Natural killer cell treated with Interleukin-12 subunit alpha and Interleukin-12 subunit beta and Interleukin-15 and Interleukin-18, amount 100 ng/mL, for 72 hours (primary cell): ENCODE measurements around the gene HPGD. TPM values are rescaled to one million over a fixed set of nuclear protein-coding genes. Genes with fewer than 3 reads are reported as not detected.

ENCODE experiments used
- ATAC-seq, 2 donors: fragments of 150-1000 bp; cut with Tn5 transposase in 1 of 2; sonication (Bioruptor Pico), chemical (Tn5 transposase) in 1 of 2; 2 replicates each; pipeline ENCODE4 v1.10.0; 2021
- DNase-seq: peaks from one replicate; pipeline ENCODE4 v3.0.0; 2022; ENCODE audit warnings: low spot score
- H3K27ac Mint-ChIP-seq, 2 donors: 1 replicate in 1 of 2; 2 replicates in 1 of 2; pipeline ENCODE4 v1.8.0; 2022; ENCODE audit warnings: mixed read lengths in 2 of 2, mild to moderate bottlenecking in 1 of 2, moderate library complexity in 1 of 2
- H3K27me3 Mint-ChIP-seq, 2 donors: 1 replicate in 1 of 2; 2 replicates in 1 of 2; pipeline ENCODE4 v1.8.0; 2022; ENCODE audit warnings: mixed read lengths in 2 of 2
- H3K36me3 Mint-ChIP-seq: one replicate; pipeline ENCODE4 v1.8.0; 2022; ENCODE audit warnings: mixed read lengths
- H3K4me1 Mint-ChIP-seq, 2 donors: 1 replicate in 1 of 2; 2 replicates in 1 of 2; pipeline ENCODE4 v1.8.0; 2022; ENCODE audit warnings: low read depth in 2 of 2, mixed read lengths in 2 of 2, mild to moderate bottlenecking in 1 of 2
- H3K4me3 Mint-ChIP-seq: one replicate; pipeline ENCODE4 v1.8.0; 2022; ENCODE audit warnings: mixed read lengths
- H3K9me3 Mint-ChIP-seq: 2 replicates; pipeline ENCODE4 v1.8.0; 2022; ENCODE audit warnings: mixed read lengths
- total RNA-seq, 2 donors: library from RNA; stranded (reverse); gene quantifications; one replicate each; pipeline ENCODE4 v1.2.3, GENCODE V29; 2022

The HPGD gene
- total RNA-seq, result 1 to 10 TPM; 7.3 to 8.2 TPM

GRCh38 chr4:174522183-174523024 lies at the start of gene HPGD:
TSS of gene HPGD (minus strand) at chr4:174522488. CDS start at chr4:174522451, 37 bp downstream.
- Mint-ChIP-seq H3K9me3 (no peaks in the 10 kb centered on the region), H3K4me3 (peak within 1 kb of the TSS; percentile 90), H3K27me3 (peaks cover 3 to 16% of the 10 kb centered on the region in 2 donors), H3K4me1 (peaks cover 12 to 23% of the 10 kb centered on the region in 2 donors), H3K27ac (peak within 1 kb of the TSS; percentile 74 to 91), H3K36me3 (no peaks in the 10 kb centered on the region)
- DNase-seq (peak; percentile 81), ATAC-seq (peak; percentile 94 to 95)

DNA sequence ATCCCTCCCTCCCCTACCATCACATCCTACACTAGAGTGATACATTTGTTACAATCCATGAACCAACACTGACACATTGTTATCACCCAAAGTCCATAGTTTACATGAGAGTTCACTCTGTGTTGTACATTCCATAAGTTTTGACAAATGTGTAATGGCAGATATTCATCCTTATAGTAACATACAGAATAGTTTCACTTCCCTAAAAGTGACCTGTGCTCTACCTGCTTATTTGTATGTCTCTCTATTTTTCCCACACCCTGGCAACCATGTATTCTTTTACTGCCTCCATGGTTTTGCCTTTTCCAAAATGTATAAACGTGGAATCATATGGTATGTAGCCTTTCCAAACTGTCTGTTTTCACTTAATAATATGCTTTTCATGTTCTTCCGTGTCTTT lies 42.2 kb upstream of the HPGD start:
- H3K27me3 Mint-ChIP-seq, result peaks cover 0 to 4% of the 10 kb centered on the region in 2 donors
- no peak overlapping the region for H3K4me3 Mint-ChIP-seq
- H3K36me3 Mint-ChIP-seq, result no peaks in the 10 kb centered on the region
- no peak overlapping the region for H3K27ac Mint-ChIP-seq
- no peak for DNase-seq
- no peaks in the 10 kb centered on the region for H3K4me1 Mint-ChIP-seq
- no peak for ATAC-seq
- no peaks in the 10 kb centered on the region for H3K9me3 Mint-ChIP-seq

DNA sequence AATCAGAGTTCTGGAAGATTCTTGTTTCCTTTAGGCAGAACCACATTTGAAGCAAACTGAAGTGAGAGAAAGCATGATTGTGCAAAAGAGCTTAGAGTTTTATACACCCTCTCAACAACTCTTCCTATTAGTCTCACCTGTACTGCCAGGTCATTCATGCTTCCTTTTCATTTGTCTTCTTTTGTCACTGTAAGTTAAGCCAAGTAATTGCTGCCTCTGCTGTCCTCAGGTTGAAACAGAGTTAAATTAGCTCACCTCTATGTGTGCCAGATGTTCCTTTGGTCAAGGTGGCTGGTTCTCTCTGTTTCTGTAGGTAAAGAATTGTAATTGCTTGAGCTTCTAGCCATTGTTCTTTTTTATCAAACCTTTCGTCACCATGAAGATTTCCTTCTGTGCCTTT lies 41.1 kb upstream of the HPGD start:
- ATAC-seq, result no peak
- Mint-ChIP-seq H3K4me3 (no peak overlapping the region), H3K27ac (no peak overlapping the region), H3K4me1 (no peaks in the 10 kb centered on the region), H3K36me3 (no peaks in the 10 kb centered on the region), H3K27me3 (peaks cover 0 to 4% of the 10 kb centered on the region in 2 donors), H3K9me3 (no peaks in the 10 kb centered on the region)
- DNase-seq, result no peak

DNA sequence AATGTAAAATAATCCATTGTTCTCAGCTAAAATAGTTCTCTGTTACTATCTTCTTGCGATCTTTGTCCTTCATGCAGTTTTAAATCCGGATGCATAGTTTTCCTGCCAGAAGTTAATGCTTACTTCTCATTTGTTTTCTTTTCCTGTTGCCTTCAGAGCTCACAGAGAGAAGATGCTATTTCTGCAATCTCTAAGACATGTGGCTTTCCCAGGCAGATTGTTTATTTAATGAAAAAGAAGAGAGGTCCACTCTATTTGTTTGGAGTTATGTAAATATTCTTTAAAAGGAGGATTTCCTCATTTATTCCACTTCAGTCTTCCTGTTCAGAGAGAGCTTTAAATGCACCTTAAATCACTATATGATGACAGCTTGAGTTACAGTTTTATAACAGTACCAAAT lies 39.3 kb upstream of the HPGD start:
- no peak overlapping the region for H3K27ac Mint-ChIP-seq
- H3K36me3 Mint-ChIP-seq, result no peaks in the 10 kb centered on the region
- H3K4me3 Mint-ChIP-seq, result no peak overlapping the region
- DNase-seq (no peak), ATAC-seq (no peak)
- no peaks in the 10 kb centered on the region for H3K9me3 Mint-ChIP-seq
- no peaks in the 10 kb centered on the region for H3K4me1 Mint-ChIP-seq
- peaks cover 0 to 4% of the 10 kb centered on the region in 2 donors for H3K27me3 Mint-ChIP-seq

GRCh38 chr4:174559894-174560293 lies 37.6 kb upstream of the HPGD start:
- Mint-ChIP-seq H3K4me3 (no peak overlapping the region), H3K27me3 (peaks cover 0 to 4% of the 10 kb centered on the region in 2 donors), H3K27ac (no peak overlapping the region), H3K36me3 (no peaks in the 10 kb centered on the region), H3K9me3 (no peaks in the 10 kb centered on the region), H3K4me1 (no peaks in the 10 kb centered on the region)
- no peak for ATAC-seq
- no peak for DNase-seq

- no peak overlapping the region for H3K4me3 Mint-ChIP-seq
- no peak for DNase-seq
- H3K27me3 Mint-ChIP-seq, result peaks cover 0 to 5% of the 10 kb centered on the region in 2 donors
- ATAC-seq, result no peak
- H3K36me3 Mint-ChIP-seq, result peaks cover 5% of the 10 kb centered on the region
- no peak overlapping the region for H3K27ac Mint-ChIP-seq
- H3K4me1 Mint-ChIP-seq, result no peaks in the 10 kb centered on the region
- H3K9me3 Mint-ChIP-seq, result peaks cover 5% of the 10 kb centered on the region
These were observed 33.7 kb upstream of the HPGD start for GRCh38 chr4:174555789-174556630.

- ATAC-seq, result no peak
- DNase-seq, result no peak
- H3K27me3 Mint-ChIP-seq, result peaks cover 0 to 8% of the 10 kb centered on the region in 2 donors
- H3K36me3 Mint-ChIP-seq, result peaks cover 5% of the 10 kb centered on the region
- no peak overlapping the region for H3K4me3 Mint-ChIP-seq
- H3K9me3 Mint-ChIP-seq, result peaks cover 5% of the 10 kb centered on the region
- no peak overlapping the region for H3K27ac Mint-ChIP-seq
- no peaks in the 10 kb centered on the region for H3K4me1 Mint-ChIP-seq
These were observed 32.0 kb upstream of the HPGD start for GRCh38 chr4:174554231-174554728.

DNA sequence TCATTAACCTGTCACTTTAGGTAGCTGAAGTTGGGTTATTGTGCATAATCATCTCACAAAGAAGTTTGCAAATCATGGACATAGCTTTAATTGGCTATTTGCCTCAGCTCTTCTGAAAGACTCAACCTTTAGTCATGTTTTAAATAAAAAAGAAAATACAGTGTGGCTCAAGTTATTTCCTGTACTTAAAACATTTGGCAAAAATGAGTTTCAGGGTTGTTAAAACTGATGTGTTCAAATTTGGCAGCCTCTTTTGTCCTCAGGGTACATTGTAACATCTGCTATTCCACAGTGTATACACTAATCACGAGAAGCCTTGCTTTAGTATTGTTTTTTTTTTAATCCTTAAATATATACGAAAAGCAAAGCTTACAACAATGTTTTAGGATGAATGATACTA lies 31.5 kb upstream of the HPGD start:
- Mint-ChIP-seq H3K36me3 (peaks cover 9% of the 10 kb centered on the region), H3K4me3 (no peak overlapping the region), H3K27me3 (peaks cover 0 to 8% of the 10 kb centered on the region in 2 donors), H3K9me3 (peaks cover 5% of the 10 kb centered on the region), H3K4me1 (no peaks in the 10 kb centered on the region), H3K27ac (no peak overlapping the region)
- ATAC-seq (no peak), DNase-seq (no peak)

GRCh38 chr4:174553031-174553430 lies 30.7 kb upstream of the HPGD start:
- no peak overlapping the region for H3K4me3 Mint-ChIP-seq
- peaks cover 5% of the 10 kb centered on the region for H3K9me3 Mint-ChIP-seq
- DNase-seq, result no peak
- peaks cover 11% of the 10 kb centered on the region for H3K36me3 Mint-ChIP-seq
- no peak overlapping the region for H3K27ac Mint-ChIP-seq
- ATAC-seq, result no peak
- H3K4me1 Mint-ChIP-seq, result no peaks in the 10 kb centered on the region
- H3K27me3 Mint-ChIP-seq, result peaks cover 0 to 8% of the 10 kb centered on the region in 2 donors

DNA sequence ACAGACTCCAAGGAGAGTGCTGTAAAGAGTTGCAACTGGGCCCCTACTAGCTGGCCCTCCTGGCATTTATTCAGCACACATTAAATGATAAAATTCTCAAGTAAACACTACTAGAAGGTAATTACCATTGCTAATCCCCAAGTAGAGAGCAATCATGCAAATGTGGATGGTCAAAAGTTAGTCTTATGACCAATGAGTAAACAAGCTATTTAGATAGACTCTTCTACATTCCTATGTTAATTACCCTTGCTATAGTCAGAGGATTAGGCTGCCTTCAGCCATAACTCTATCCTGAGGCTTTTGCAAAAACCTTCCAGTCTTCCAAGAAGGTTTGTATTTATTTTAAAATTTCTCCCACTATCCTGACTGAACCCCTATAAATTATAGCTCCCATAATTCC lies 28.3 kb upstream of the HPGD start:
- Mint-ChIP-seq H3K27ac (no peak overlapping the region), H3K36me3 (peaks cover 11% of the 10 kb centered on the region), H3K4me3 (no peak overlapping the region), H3K27me3 (peaks cover 0 to 12% of the 10 kb centered on the region in 2 donors), H3K9me3 (peaks cover 5% of the 10 kb centered on the region), H3K4me1 (no peaks in the 10 kb centered on the region)
- ATAC-seq (no peak), DNase-seq (no peak)

GRCh38 chr4:174549721-174550120 lies 27.4 kb upstream of the HPGD start:
- Mint-ChIP-seq H3K9me3 (peaks cover 5% of the 10 kb centered on the region), H3K27me3 (peaks cover 0 to 12% of the 10 kb centered on the region in 2 donors), H3K36me3 (peaks cover 11% of the 10 kb centered on the region), H3K27ac (no peak overlapping the region), H3K4me3 (no peak overlapping the region), H3K4me1 (no peaks in the 10 kb centered on the region)
- ATAC-seq (no peak), DNase-seq (no peak)

GRCh38 chr4:174545268-174545667 lies 23.0 kb upstream of the HPGD start:
- no peak overlapping the region for H3K4me3 Mint-ChIP-seq
- peaks cover 0 to 16% of the 10 kb centered on the region in 2 donors for H3K27me3 Mint-ChIP-seq
- DNase-seq (no peak), ATAC-seq (no peak)
- no peak overlapping the region for H3K27ac Mint-ChIP-seq
- no peaks in the 10 kb centered on the region for H3K9me3 Mint-ChIP-seq
- peaks cover 13% of the 10 kb centered on the region for H3K36me3 Mint-ChIP-seq
- no peaks in the 10 kb centered on the region for H3K4me1 Mint-ChIP-seq

GRCh38 chr4:174544496-174544895 lies 22.2 kb upstream of the HPGD start:
- H3K4me3 Mint-ChIP-seq, result no peak overlapping the region
- peaks cover 0 to 13% of the 10 kb centered on the region in 2 donors for H3K27me3 Mint-ChIP-seq
- ATAC-seq, result no peak
- H3K36me3 Mint-ChIP-seq, result peaks cover 13% of the 10 kb centered on the region
- no peak for DNase-seq
- no peaks in the 10 kb centered on the region for H3K4me1 Mint-ChIP-seq
- no peaks in the 10 kb centered on the region for H3K9me3 Mint-ChIP-seq
- H3K27ac Mint-ChIP-seq, result no peak overlapping the region

- Mint-ChIP-seq H3K4me1 (peaks cover 6 to 7% of the 10 kb centered on the region in 2 donors), H3K36me3 (peaks cover 7% of the 10 kb centered on the region)
These were observed 17.9 kb upstream of the HPGD start for GRCh38 chr4:174540175-174540574.

More at GRCh38 chr4:174540175-174540574, 17.9 kb upstream of the HPGD start:
- ATAC-seq (no peak), DNase-seq (no peak)
- Mint-ChIP-seq H3K27ac (no peak overlapping the region), H3K27me3 (peaks cover 0 to 13% of the 10 kb centered on the region in 2 donors), H3K4me3 (no peak overlapping the region), H3K9me3 (no peaks in the 10 kb centered on the region)
